H1 (cell line): ENCODE measurements around the gene TWNK. TPM values are rescaled to one million over a fixed set of nuclear protein-coding genes. Genes with fewer than 3 reads are reported as not detected.

Experiments used
- CTCF ChIA-PET: fragments of 300-600 bp; sonication (Branson Sonifier 250); formaldehyde crosslinking; loops from one replicate; lab custom pipeline; 2021; ENCODE audit not compliant: partially characterized antibody; lab: Charles Lee
- POLR2A ChIA-PET: fragments of 300-600 bp; sonication (Branson Sonifier 250); formaldehyde crosslinking; loops from one replicate; lab custom pipeline; 2021; ENCODE audit warnings: inconsistent platforms; ENCODE audit not compliant: partially characterized antibody; lab: Charles Lee
- DNase-seq, 2 experiments: peaks; one replicate each; pipeline versions ENCODE4 v3.0.0 to v3.0.0-alpha.2; 2010 to 2022; ENCODE audit warnings: low spot score in 2 of 2, low read depth in 1 of 2, mixed read lengths in 1 of 2
- FAIRE-seq: peaks from 2 replicates; lab custom pipeline; 2011; peaks lifted over from hg19 to GRCh38; lab: Jason Lieb, UNC
- H2AFZ ChIP-seq: 2 replicates; pipeline ENCODE4 v1.8.1; 2012; ENCODE audit warnings: low read length, inconsistent platforms
- H2AK5ac ChIP-seq: 2 replicates; pipeline ENCODE4 v1.6.1; 2013; ENCODE audit warnings: low read depth, low read length
- H2BK120ac ChIP-seq: replicated peaks from 2 replicates; pipeline ENCODE3; 2013; ENCODE audit warnings: low read depth, low read length, inconsistent platforms
- H2BK12ac ChIP-seq: 2 replicates; pipeline ENCODE4 v1.6.1; 2013; ENCODE audit warnings: low read depth, low read length
- H2BK15ac ChIP-seq: 2 replicates; pipeline ENCODE4 v1.6.1; 2013; ENCODE audit warnings: low read length
- H2BK20ac ChIP-seq: 2 replicates; pipeline ENCODE4 v1.6.1; 2013; ENCODE audit warnings: low read length
- H2BK5ac ChIP-seq: 2 replicates; pipeline ENCODE4 v1.6.1; 2013; ENCODE audit warnings: low read depth, low read length
- H3K14ac ChIP-seq: 2 replicates; pipeline ENCODE4 v1.6.1; 2013; ENCODE audit warnings: inconsistent platforms; ENCODE audit not compliant: insufficient read length
- H3K18ac ChIP-seq: 2 replicates; pipeline ENCODE4 v1.6.1; 2013; ENCODE audit warnings: low read length; ENCODE audit errors: extremely low read depth
- H3K23ac ChIP-seq: 2 replicates; pipeline ENCODE4 v1.6.1; 2013; ENCODE audit warnings: inconsistent platforms; ENCODE audit not compliant: insufficient read length
- H3K23me2 ChIP-seq: 2 replicates; pipeline ENCODE4 v1.6.1; 2013; ENCODE audit warnings: low read depth, low read length
- H3K27ac ChIP-seq: 2 replicates; pipeline ENCODE4 v1.6.1; 2011; ENCODE audit warnings: low read depth, low read length, inconsistent platforms
- H3K27me3 ChIP-seq, 4 experiments: replicated peaks in 1 of 4; 1 replicate in 1 of 4; 2 replicates in 3 of 4; pipeline versions ENCODE4 v1.6.1 to v1.8.1; 2011 to 2013; ENCODE audit warnings: low read length in 3 of 4, mild to moderate bottlenecking in 3 of 4, inconsistent platforms in 2 of 4, mixed read lengths in 2 of 4, moderate library complexity in 1 of 4; ENCODE audit not compliant: control insufficient read depth in 3 of 4, insufficient read depth in 3 of 4; ENCODE audit errors: extremely low read depth in 1 of 4
- H3K36me3 ChIP-seq, 4 experiments: 2 replicates each; pipeline versions ENCODE4 v1.6.1 to v1.8.1; 2011 to 2013; ENCODE audit warnings: mild to moderate bottlenecking in 4 of 4, low read length in 3 of 4, moderate library complexity in 2 of 4, control low read depth in 1 of 4, inconsistent platforms in 1 of 4; ENCODE audit not compliant: insufficient read depth in 4 of 4, control insufficient read depth in 2 of 4
- H3K4ac ChIP-seq: replicated peaks from 2 replicates; pipeline ENCODE3; 2013; ENCODE audit warnings: low read length, low read depth, mixed read lengths, inconsistent platforms; ENCODE audit not compliant: insufficient read length
- H3K4me1 ChIP-seq, 4 experiments: replicated peaks in 1 of 4; 1 replicate in 1 of 4; 2 replicates in 3 of 4; pipeline versions ENCODE4 v1.6.1 to v1.8.1; 2011 to 2013; ENCODE audit warnings: low read length in 3 of 4, inconsistent platforms in 2 of 4, mixed read lengths in 1 of 4; ENCODE audit not compliant: insufficient read depth in 4 of 4, control insufficient read depth in 3 of 4
- H3K4me2 ChIP-seq, 2 experiments: 2 replicates each; pipeline versions ENCODE4 v1.6.1 to v1.8.1; 2011 to 2013; ENCODE audit warnings: low read depth in 2 of 2, low read length in 2 of 2, control low read depth in 1 of 2, inconsistent platforms in 1 of 2, mild to moderate bottlenecking in 1 of 2; ENCODE audit not compliant: insufficient read depth in 1 of 2
- H3K4me3 ChIP-seq, 4 experiments: fragments of 200-600, 300-600 bp in 1 of 4; sonication (generic), shearing (Covaris generic), sonication (Bioruptor Twin) in 1 of 4; 2 replicates each; pipeline versions ENCODE4 v1.5.1 to v1.8.1; 2011 to 2016; ENCODE audit warnings: low read length in 4 of 4, low read depth in 3 of 4, control low read depth in 2 of 4, inconsistent platforms in 2 of 4, mild to moderate bottlenecking in 2 of 4, mixed read lengths in 1 of 4, moderate library complexity in 1 of 4; ENCODE audit not compliant: insufficient read depth in 2 of 4; ENCODE audit errors: extremely low read depth in 1 of 4
- H3K56ac ChIP-seq: replicated peaks from 2 replicates; pipeline ENCODE3; 2013; ENCODE audit warnings: low read depth, mild to moderate bottlenecking, mixed read lengths, low read length, inconsistent platforms; ENCODE audit not compliant: insufficient read length
- H3K79me1 ChIP-seq: 2 replicates; pipeline ENCODE4 v1.6.1; 2013; ENCODE audit warnings: low read depth, low read length, control low read depth
- H3K79me2 ChIP-seq, 2 experiments: 2 replicates each; pipeline versions ENCODE4 v1.6.1 to v1.8.1; 2012 to 2013; ENCODE audit warnings: low read length in 2 of 2, mild to moderate bottlenecking in 2 of 2, inconsistent platforms in 1 of 2; ENCODE audit not compliant: insufficient read depth in 2 of 2, control insufficient read depth in 1 of 2
- H3K9ac ChIP-seq, 4 experiments: replicated peaks in 1 of 4; 1 replicate in 1 of 4; 2 replicates in 3 of 4; pipeline versions ENCODE4 v1.6.1 to v1.8.1; 2011 to 2013; ENCODE audit warnings: low read depth in 3 of 4, low read length in 3 of 4, control low read depth in 2 of 4, mild to moderate bottlenecking in 2 of 4, moderate library complexity in 2 of 4, inconsistent platforms in 1 of 4; ENCODE audit errors: extremely low read depth in 1 of 4
- H3K9me3 ChIP-seq, 2 experiments: 2 replicates each; pipeline versions ENCODE4 v1.6.1 to v1.8.1; 2012 to 2013; ENCODE audit warnings: mild to moderate bottlenecking in 2 of 2, moderate library complexity in 2 of 2, control low read depth in 1 of 2, inconsistent platforms in 1 of 2, low read depth in 1 of 2, low read length in 1 of 2, mixed read lengths in 1 of 2; ENCODE audit not compliant: insufficient read depth in 2 of 2
- H4K20me1 ChIP-seq, 2 experiments: replicated peaks in 1 of 2; 2 replicates each; pipeline versions ENCODE3 to v1.8.1; 2011 to 2013; ENCODE audit warnings: inconsistent platforms in 2 of 2, low read length in 2 of 2, mild to moderate bottlenecking in 1 of 2; ENCODE audit not compliant: insufficient read depth in 2 of 2, control insufficient read depth in 1 of 2
- H4K5ac ChIP-seq: 2 replicates; pipeline ENCODE4 v1.6.1; 2013; ENCODE audit warnings: low read length, low read depth, mixed read lengths, inconsistent platforms; ENCODE audit not compliant: insufficient read length
- H4K8ac ChIP-seq: 2 replicates; pipeline ENCODE4 v1.8.0; 2013; ENCODE audit warnings: mild to moderate bottlenecking, moderate library complexity, low read length, inconsistent platforms; ENCODE audit not compliant: insufficient read depth; ENCODE audit errors: extremely low read depth
- H4K91ac ChIP-seq: replicated peaks from 2 replicates; pipeline ENCODE3; 2013; ENCODE audit warnings: low read length, mixed read lengths, inconsistent platforms; ENCODE audit not compliant: insufficient read length
- ATF2 ChIP-seq: IDR thresholded peaks from 2 replicates; pipeline ENCODE4 v1.6.1; 2012; ENCODE audit warnings: low read length, inconsistent platforms
- CBX5 ChIP-seq: fragments of 300-800, 300-1000 bp; sonication (generic); IDR thresholded peaks from 2 replicates; pipeline ENCODE4 v1.7.1; 2016; ENCODE audit warnings: antibody characterized with exemption, low read length, low read depth
- SUZ12 ChIP-seq: fragments of 200-600 bp; sonication (generic); IDR thresholded peaks from 2 replicates; pipeline ENCODE4 v1.6.1; 2012; ENCODE audit warnings: mild to moderate bottlenecking, inconsistent platforms, low read length, moderate library complexity, mixed read lengths
- WGBS, 2 experiments: shearing (Covaris generic) in 1 of 2; methylation state at CpG; one replicate each; pipeline versions ENCODE4 v1.1.6 to v1.1.7; 2013 to 2015; ENCODE audit warnings: low lambda C conversion rate in 2 of 2, mixed read lengths in 2 of 2, inconsistent platforms in 1 of 2, low coverage in 1 of 2, missing lambda C conversion rate in 1 of 2; ENCODE audit not compliant: insufficient replicate concordance in 2 of 2, insufficient coverage in 1 of 2, insufficient read length in 1 of 2; ENCODE audit errors: extremely low coverage in 1 of 2, missing lambda C conversion rate in 1 of 2; 5-methylcytosine and 5-hydroxymethylcytosine counted together
- polyA plus RNA-seq, 7 experiments: library from polyadenylated mRNA; depleted of rRNA in 3 of 7; stranded (reverse) in 5 of 7; unstranded in 2 of 7; fragments of >200 nt in 5 of 7; fragments of 200-250 nt in 2 of 7; gene quantifications; 1 replicate in 5 of 7; 2 replicates in 1 of 7; 4 replicates in 1 of 7; pipeline versions ENCODE4 v1.2.1 to v1.2.3, GENCODE V29; 2011 to 2013; ENCODE audit warnings: missing spikeins in 2 of 7, mixed read lengths in 2 of 7
- total RNA-seq: library from RNA; stranded (reverse); fragmentation: NEBNext Ultra II Directional; extraction: Animal tissue kit (Norgen Biotek cat#: 25700); gene quantifications from 2 replicates; pipeline ENCODE4 v1.2.1, GENCODE V29; 2021

TWNK gene
- total and polyA plus RNA-seq, 2 of the 8 experiments (the other 6 are each of a cell fraction or from before 2014, with no cell fraction given), result 15.4 to 32.5 TPM

GRCh38 chr10:101031796-101032636 lies 44.7 kb downstream of the TWNK start:
- ChIA-PET POLR2A (interaction anchor here (0.5 to 3.5 kb wide), 6 partner anchors 9 to 84 kb away, joined by 3 to 24 read pairs (median 6); no protein-coding TSS in a partner anchor), CTCF (interaction anchor here (0.6 to 51.8 kb wide), 12 partner anchors 8 to 172 kb away, joined by 3 to 2176 read pairs (median 7); partner anchors contain the start of gene KAZALD1)
- H4K91ac ChIP-seq, result no peak overlapping the region
- 0 out of 2 replicates have a peak overlapping the region, but pooled peaks have one; percentile 27 for H2AFZ ChIP-seq
- peaks cover 17% of the 10 kb centered on the region for H3K23me2 ChIP-seq
- H3K79me2 ChIP-seq, result no peaks in the 10 kb centered on the region
- peak overlapping the region; percentile 41 to 66 (median 58) for H3K4me3 ChIP-seq
- peaks cover 0 to 3% of the 10 kb centered on the region in 2 experiments for H4K20me1 ChIP-seq
- no peak overlapping the region for H2BK120ac ChIP-seq
- no peak overlapping the region for H3K56ac ChIP-seq
- no peaks in the 10 kb centered on the region; the same call in 1 of the 2 replicates for H3K79me1 ChIP-seq
- peaks cover 0 to 26% (median 21%) of the 10 kb centered on the region in 4 experiments; a peak in 6 of 7 replicates for H3K4me1 ChIP-seq
- peak overlapping the region; percentile 75; the same call in 1 of the 2 replicates for H4K8ac ChIP-seq
- H3K9me3 ChIP-seq, result no peaks in the 10 kb centered on the region
- H3K18ac ChIP-seq, result no peak overlapping the region; the same call in 1 of the 2 replicates
- no peak overlapping the region for H3K27ac ChIP-seq
- H2AK5ac ChIP-seq, result no peak overlapping the region
- H2BK5ac ChIP-seq, result no peak overlapping the region
- H2BK20ac ChIP-seq, result no peak overlapping the region
- H4K5ac ChIP-seq, result no peak overlapping the region
- H3K23ac ChIP-seq, result no peak overlapping the region
- H2BK12ac ChIP-seq, result peak overlapping the region; percentile 80; the same call in 1 of the 2 replicates
- H2BK15ac ChIP-seq, result no peak overlapping the region
- no peak overlapping the region for H3K14ac ChIP-seq
- no peaks in the 10 kb centered on the region for H3K36me3 ChIP-seq
- H3K4me2 ChIP-seq, result peak overlapping the region; percentile 91 to 99
- H3K9ac ChIP-seq, result peak overlapping the region in 2 of 4 experiments; percentile 5 to 13; a peak in 1 of 7 replicates
- WGBS, 2 experiments, result 1% methylated on average over 42 of the region's 47 CpGs; no CpG with 5 or more reads in 1 of the 2 experiments
- no peak overlapping the region for H3K4ac ChIP-seq
- no peak for FAIRE-seq
- peaks cover 1 to 45% (median 36%) of the 10 kb centered on the region in 4 experiments for H3K27me3 ChIP-seq
- peak in 1 of 2 experiments; percentile 83 for DNase-seq
- TF ChIP-seq ATF2 (no peak), SUZ12 (peak; percentile 61), CBX5 (no peak)
